Ovary (tissue), 9 donors: ENCODE data around the gene SMAD4. TPM values are rescaled to one million over a fixed set of nuclear protein-coding genes. Genes with fewer than 3 reads are reported as not detected.
"Not testable (repeated sequence)": the region's sequence is repeated elsewhere in the genome, so short reads cannot be mapped to it uniquely, and the experiment has no call there.

ENCODE experiments used
- DNase-seq, 5 donors: peaks; one replicate each; pipeline ENCODE4 v3.0.0-alpha.2; 2019 to 2020
- H3K27ac ChIP-seq, 2 donors: fragments of 200-600 bp; one replicate each; pipeline versions ENCODE4 v1.5.1 to v1.8.0; 2019 to 2022
- H3K27me3 ChIP-seq: fragments of 200-600 bp; one replicate; pipeline ENCODE4 v1.8.0; 2022
- H3K36me3 ChIP-seq: fragments of 200-600 bp; sonication (generic); one replicate; pipeline ENCODE4 v1.5.1; 2019
- H3K4me1 ChIP-seq: one replicate; pipeline ENCODE4 v1.8.1; 2013; ENCODE audit warnings: mild to moderate bottlenecking, moderate library complexity; ENCODE audit not compliant: insufficient read depth
- H3K4me3 ChIP-seq: fragments of 200-600 bp; sonication (generic); one replicate; pipeline ENCODE4 v1.5.1; 2017
- H3K9me3 ChIP-seq, 2 donors: fragments of 200-600 bp in 1 of 2; sonication (generic) in 1 of 2; one replicate each; pipeline versions ENCODE4 v1.5.1 to v1.8.1; 2013 to 2019; ENCODE audit warnings: mild to moderate bottlenecking in 1 of 2, moderate library complexity in 1 of 2
- EP300 ChIP-seq: sonication (generic); formaldehyde crosslinking; IDR thresholded peaks from one replicate; pipeline ENCODE4 v1.6.1; 2017; ENCODE audit warnings: antibody characterized with exemption
- POLR2A ChIP-seq: fragments of 450-650 bp; IDR thresholded peaks from one replicate; pipeline ENCODE4 v1.6.1; 2017; ENCODE audit warnings: antibody characterized with exemption, mild to moderate bottlenecking, moderate library complexity
- WGBS, 3 donors: extraction: QIAGEN DNeasy Blood & Tissue Kit in 1 of 3; methylation state at CpG; one replicate each; pipeline versions ENCODE4 v1.1.5 to v1.1.7; 2013 to 2017; 5-methylcytosine and 5-hydroxymethylcytosine counted together
- intact Hi-C, 4 donors: fragments of 100-400 bp; cut with DNase I; formaldehyde crosslinking; loops; one replicate each; pipeline versions ENCODE4 v1.11.0 to v1.15.1; 2022 to 2023
- polyA plus RNA-seq, 2 donors: library from polyadenylated mRNA; stranded (reverse); fragments of 200-250 nt in 1 of 2; fragments of 350-450 nt in 1 of 2; fragmentation: Illumina TruSeq in 1 of 2; extraction: RNeasy Lipid Tissue Mini Kit (QIAGEN cat#74804) in 1 of 2; gene quantifications; one replicate each; pipeline ENCODE4 v1.2.3, GENCODE V29; 2013 to 2014
- total RNA-seq, 7 donors: library from RNA; depleted of rRNA in 2 of 7; stranded (reverse); fragments of >200 nt in 2 of 7; fragmentation: NEBNext Ultra II Directional in 3 of 7; extraction: Animal tissue kit (Norgen Biotek cat#: 25700) in 3 of 7; gene quantifications; one replicate each; pipeline versions ENCODE4 v1.1.0 to v1.2.4, GENCODE V29; 2016 to 2023
- TF ChIP-seq, protein P1 (sequence below), 3 donors: fragments of 450-650 bp in 2 of 3; fragments of 200-600 bp in 1 of 3; IDR thresholded peaks; one replicate each; pipeline versions ENCODE4 v1.5.1 to v1.8.0; 2016 to 2022; ENCODE audit warnings: antibody characterized with exemption in 3 of 3, mild to moderate bottlenecking in 1 of 3
- donor health status: DM: no; HTN: no; CAD: no; lungs with moderate emphysema.
- donor health status: DM: no; HTN: no; CAD: no.
- donor health status: Bipolar disorder and iron deficiency.
- donor health status: DM: yes; HTN: yes; CAD: no.
- donor health status: DM: no; HTN: no; CAD: no.
- donor health status: DM: yes; HTN: yes; CAD: no.

The SMAD4 gene
- total and polyA plus RNA-seq, 9 donors, result 38.5 to 159 (median 125) TPM

DNA sequence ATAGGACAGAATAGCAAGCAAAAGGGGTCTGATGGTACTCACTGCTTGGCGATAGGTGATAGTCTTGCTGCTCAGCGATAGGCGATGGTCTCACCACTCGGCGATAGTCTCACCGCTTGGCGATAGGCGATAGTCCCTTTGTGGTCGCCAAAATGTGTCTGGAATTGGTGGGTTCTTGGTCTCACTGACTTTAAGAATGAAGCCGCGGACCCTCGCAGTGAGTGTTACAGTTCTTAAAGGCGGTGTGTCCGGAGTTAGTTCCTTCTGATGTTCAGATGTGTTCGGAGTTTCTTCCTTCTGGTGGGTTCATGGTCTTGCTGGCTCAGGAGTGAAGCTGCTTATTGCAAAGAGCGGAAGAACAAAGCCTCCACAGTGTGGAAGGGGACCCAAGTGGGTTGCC is 90.0 kb downstream of the SMAD4 start:
- H3K4me1 ChIP-seq, DNase-seq, H3K27ac ChIP-seq, H3K9me3 ChIP-seq, H3K27me3 ChIP-seq, H3K4me3 ChIP-seq, H3K36me3 ChIP-seq, intact Hi-C loops: not testable (repeated sequence)
- 95 to 98% (median 96%) methylated on average over 16 of the region's 16 CpGs for WGBS, 3 donors

DNA sequence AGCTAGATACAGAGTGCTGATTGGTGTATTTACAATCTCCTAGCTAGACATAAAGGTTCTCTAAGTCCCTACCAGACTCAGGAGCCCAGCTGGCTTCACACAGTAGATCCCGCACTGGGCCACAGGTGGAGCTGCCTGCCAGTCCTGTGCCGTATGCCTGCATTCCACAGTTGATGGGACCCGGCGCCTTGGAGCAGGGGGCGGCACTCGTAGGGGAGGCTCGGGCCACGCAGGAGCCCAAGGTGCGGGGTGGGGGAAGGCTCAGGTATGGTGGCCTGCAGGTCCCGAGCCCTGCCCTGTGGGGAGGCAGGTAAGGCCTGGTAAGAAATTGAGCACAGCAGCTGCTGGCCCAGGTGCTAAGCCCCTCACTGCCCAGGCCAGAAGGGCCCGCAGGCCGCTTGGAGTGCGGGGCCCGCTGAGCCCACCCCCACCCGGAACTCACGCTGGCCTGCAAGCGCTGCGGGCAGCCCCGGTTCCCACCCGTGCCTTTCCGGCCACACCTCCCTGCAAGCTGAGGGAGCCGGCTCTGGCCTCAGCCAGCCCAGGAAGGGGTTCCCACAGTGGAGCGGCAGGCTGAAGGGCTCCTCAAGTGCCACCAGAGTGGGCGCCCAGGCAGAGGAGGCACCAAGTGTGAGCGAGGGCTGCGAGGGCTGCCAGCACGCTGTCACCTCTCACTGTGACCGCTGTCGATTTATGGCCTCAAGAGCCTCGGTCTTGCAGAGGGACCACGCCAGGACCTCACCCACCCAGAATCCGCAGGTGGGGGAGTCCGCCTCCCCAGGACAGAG is 91.0 kb downstream of the SMAD4 start:
- Histone ChIP-seq H3K4me1 (no peaks in the 10 kb centered on the region), H3K36me3 (no peaks in the 10 kb centered on the region), H3K27me3 (no peaks in the 10 kb centered on the region), H3K4me3 (no peak overlapping the region), H3K27ac (no peak overlapping the region), H3K9me3 (no peaks in the 10 kb centered on the region)
- intact Hi-C loops, result no loop called here
- TF ChIP-seq, protein P1, sequence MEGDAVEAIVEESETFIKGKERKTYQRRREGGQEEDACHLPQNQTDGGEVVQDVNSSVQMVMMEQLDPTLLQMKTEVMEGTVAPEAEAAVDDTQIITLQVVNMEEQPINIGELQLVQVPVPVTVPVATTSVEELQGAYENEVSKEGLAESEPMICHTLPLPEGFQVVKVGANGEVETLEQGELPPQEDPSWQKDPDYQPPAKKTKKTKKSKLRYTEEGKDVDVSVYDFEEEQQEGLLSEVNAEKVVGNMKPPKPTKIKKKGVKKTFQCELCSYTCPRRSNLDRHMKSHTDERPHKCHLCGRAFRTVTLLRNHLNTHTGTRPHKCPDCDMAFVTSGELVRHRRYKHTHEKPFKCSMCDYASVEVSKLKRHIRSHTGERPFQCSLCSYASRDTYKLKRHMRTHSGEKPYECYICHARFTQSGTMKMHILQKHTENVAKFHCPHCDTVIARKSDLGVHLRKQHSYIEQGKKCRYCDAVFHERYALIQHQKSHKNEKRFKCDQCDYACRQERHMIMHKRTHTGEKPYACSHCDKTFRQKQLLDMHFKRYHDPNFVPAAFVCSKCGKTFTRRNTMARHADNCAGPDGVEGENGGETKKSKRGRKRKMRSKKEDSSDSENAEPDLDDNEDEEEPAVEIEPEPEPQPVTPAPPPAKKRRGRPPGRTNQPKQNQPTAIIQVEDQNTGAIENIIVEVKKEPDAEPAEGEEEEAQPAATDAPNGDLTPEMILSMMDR (IDR thresholded peaks at IDR 0.05), result no peak
- no peak for TF ChIP-seq POLR2A
- TF ChIP-seq EP300, result no peak
- WGBS, 3 donors, result 94 to 97% (median 96%) methylated on average over 28 to 33 of the region's 33 CpGs
- no peak for DNase-seq

- H3K27ac ChIP-seq, result no peak overlapping the region
- no peak overlapping the region for H3K4me3 ChIP-seq
- TF ChIP-seq POLR2A, result no peak
- TF ChIP-seq EP300, result no peak
- TF ChIP-seq, protein P1 (IDR thresholded peaks at IDR 0.05), result no peak
- H3K27me3 ChIP-seq, result no peaks in the 10 kb centered on the region
- 92 to 100% (median 96%) methylated on average over 4 of the region's 4 CpGs for WGBS, 3 donors
- H3K9me3 ChIP-seq, result no peaks in the 10 kb centered on the region
- no peaks in the 10 kb centered on the region for H3K36me3 ChIP-seq
- H3K4me1 ChIP-seq, result no peaks in the 10 kb centered on the region
- intact Hi-C loops, result no loop called here
- no peak for DNase-seq
Measured at GRCh38 chr18:51121597-51121857, 91.5 kb downstream of the SMAD4 start.

- no peaks in the 10 kb centered on the region for H3K9me3 ChIP-seq
- 88 to 93% (median 92%) methylated on average over 19 of the region's 19 CpGs for WGBS, 3 donors
Measured at GRCh38 chr18:51122266-51123045, 92.4 kb downstream of the SMAD4 start.

More at GRCh38 chr18:51122266-51123045, 92.4 kb downstream of the SMAD4 start:
- Histone ChIP-seq H3K36me3 (no peaks in the 10 kb centered on the region), H3K4me1 (no peaks in the 10 kb centered on the region), H3K4me3 (no peak overlapping the region), H3K27ac (no peak overlapping the region), H3K27me3 (no peaks in the 10 kb centered on the region)
- intact Hi-C loops, result no loop called here
- DNase-seq, result no peak
- TF ChIP-seq POLR2A, result no peak
- TF ChIP-seq, protein P1 (IDR thresholded peaks at IDR 0.05), result no peak
- no peak for TF ChIP-seq EP300
